Measurements from ENCODE around the gene PNKP.

Gene PNKP

GRCh38 chr19:49857061-49857837 is 10.1 kb downstream of the PNKP start:
- no peak for DNase-seq

- no peak for DNase-seq
These were observed 10.8 kb downstream of the PNKP start for GRCh38 chr19:49856574-49857021.

GRCh38 chr19:49855676-49856573 is 11.5 kb downstream of the PNKP start:
- no peak for DNase-seq

- DNase-seq, result no peak
These were observed 12.1 kb downstream of the PNKP start for GRCh38 chr19:49855277-49855675.

GRCh38 chr19:49854378-49855263 is 12.8 kb downstream of the PNKP start:
- DNase-seq, result no peak

GRCh38 chr19:49853852-49854377 is 13.5 kb downstream of the PNKP start:
- no peak for DNase-seq

- no peak for DNase-seq
These were observed 14.7 kb downstream of the PNKP start for GRCh38 chr19:49852631-49853126.

- peak in 1 of 2 experiments; percentile 20 for DNase-seq
These were observed 15.7 kb downstream of the PNKP start for GRCh38 chr19:49851456-49852259.

- DNase-seq, result peak; percentile 88 to 90
These were observed 16.7 kb downstream of the PNKP start, which contains the start of gene PTOV1 for GRCh38 chr19:49850487-49851342. Gene PTOV1, plus strand, starts transcription at chr19:49851159.

- no peak for DNase-seq
These were observed 17.2 kb downstream of the PNKP start for GRCh38 chr19:49850221-49850486.

- no peak for DNase-seq
These were observed 17.7 kb downstream of the PNKP start for GRCh38 chr19:49849433-49850220.

- no peak for DNase-seq
These were observed 18.4 kb downstream of the PNKP start for GRCh38 chr19:49848938-49849337.

- no peak for DNase-seq
These were observed 19.4 kb downstream of the PNKP start for GRCh38 chr19:49847731-49848696.

GRCh38 chr19:49846408-49846807 is 21.0 kb downstream of the PNKP start:
- DNase-seq, result no peak

GRCh38 chr19:49845414-49845813 is 22.0 kb downstream of the PNKP start:
- DNase-seq, result no peak

GRCh38 chr19:49844138-49845095 is 23.0 kb downstream of the PNKP start:
- DNase-seq, result no peak

GRCh38 chr19:49843265-49843664 is 24.1 kb downstream of the PNKP start:
- no peak for DNase-seq
